Peyer's patch (tissue), 4 donors: ENCODE data around the gene RNF157.

Source experiments
- CTCF ChIP-seq, 6 experiments: fragments of 450-650 bp in 4 of 6; fragments of 200-600 bp in 2 of 6; sonication (generic) in 1 of 6; IDR thresholded peaks; one replicate each; pipeline ENCODE4 v1.5.1; 2017 to 2019; ENCODE audit warnings: antibody characterized with exemption in 6 of 6, mild to moderate bottlenecking in 3 of 6, moderate library complexity in 1 of 6
- POLR2A ChIP-seq, 2 donors: fragments of 450-650 bp; IDR thresholded peaks; one replicate each; pipeline ENCODE4 v1.5.1; 2017; ENCODE audit warnings: antibody characterized with exemption in 2 of 2, mild to moderate bottlenecking in 2 of 2, moderate library complexity in 2 of 2

GRCh38 chr17:76243826-76244679 lies 3.8 kb upstream of the RNF157 start:
- TF ChIP-seq CTCF (IDR thresholded peaks at IDR 0.05) (no peak), POLR2A (IDR thresholded peaks at IDR 0.05) (no peak)
